GM18519 (cell line): ENCODE data around the gene PRR33.

Experiments used
- ATAC-seq: cut with Tn5 transposase; IDR thresholded peaks from one replicate; pipeline ENCODE4 v1.9.1; 2021; ENCODE audit warnings: mild to moderate bottlenecking, moderate library complexity; ENCODE audit not compliant: unreplicated experiment, low FRiP score

Gene PRR33

GRCh38 chr11:1852877-1853276, 38.8 kb downstream of the PRR33 start, which contains the start of gene LSP1:
LSP1 (plus strand) TSS chr11:1853084; CDS start chr11:1853145, 61 bp downstream.
- ATAC-seq, result peak; percentile 36

- no peak for ATAC-seq
Observed at GRCh38 chr11:1852271-1852876, 39.3 kb downstream of the PRR33 start.

GRCh38 chr11:1851468-1852180, 40.1 kb downstream of the PRR33 start:
- ATAC-seq, result no peak

- no peak for ATAC-seq
Observed at GRCh38 chr11:1848640-1849430, 42.9 kb downstream of the PRR33 start.

- ATAC-seq, result no peak
Observed at GRCh38 chr11:1847926-1848639, 43.6 kb downstream of the PRR33 start.

GRCh38 chr11:1847006-1847735, 44.5 kb downstream of the PRR33 start:
- ATAC-seq, result no peak

- ATAC-seq, result no peak
Observed at GRCh38 chr11:1846453-1846932, 45.2 kb downstream of the PRR33 start.

- ATAC-seq, result no peak
Observed at GRCh38 chr11:1845561-1846452, 45.9 kb downstream of the PRR33 start.

- ATAC-seq, result no peak
Observed at GRCh38 chr11:1845095-1845429, 46.6 kb downstream of the PRR33 start.

GRCh38 chr11:1844221-1845094, 47.2 kb downstream of the PRR33 start:
- ATAC-seq, result no peak

GRCh38 chr11:1843796-1844195, 47.9 kb downstream of the PRR33 start:
- no peak for ATAC-seq

GRCh38 chr11:1843098-1843473, 48.6 kb downstream of the PRR33 start:
- ATAC-seq, result no peak

GRCh38 chr11:1842149-1843097, 49.3 kb downstream of the PRR33 start:
- ATAC-seq, result no peak

GRCh38 chr11:1841511-1842148, 50.1 kb downstream of the PRR33 start:
- no peak for ATAC-seq

GRCh38 chr11:1840780-1841480, 50.8 kb downstream of the PRR33 start:
- ATAC-seq, result no peak
